HG02610 (cell line): Measurements from ENCODE around the gene KIF5C.

ENCODE experiments used
- ATAC-seq: cut with Tn5 transposase; IDR thresholded peaks from one replicate; pipeline ENCODE4 v1.9.1; 2021; ENCODE audit warnings: mild to moderate bottlenecking, moderate library complexity; ENCODE audit not compliant: unreplicated experiment

Gene KIF5C

GRCh38 chr2:149038442-149039212, 163.6 kb downstream of the KIF5C start, which contains the start of gene LYPD6B:
Gene LYPD6B, plus strand, starts transcription at chr2:149038699. Its CDS starts 92,250 bp downstream, at chr2:149130949.
- ATAC-seq: peak; percentile 53

GRCh38 chr2:149039213-149039724, 164.2 kb downstream of the KIF5C start:
- ATAC-seq: no peak

- no peak for ATAC-seq
Measured at GRCh38 chr2:149040451-149040850, 165.4 kb downstream of the KIF5C start.

- no peak for ATAC-seq
Measured at GRCh38 chr2:149041482-149041881, 166.5 kb downstream of the KIF5C start.

- ATAC-seq: no peak
Measured at GRCh38 chr2:149042881-149043280, 167.9 kb downstream of the KIF5C start.

- no peak for ATAC-seq
Measured at GRCh38 chr2:149044500-149044899, 169.5 kb downstream of the KIF5C start.

GRCh38 chr2:149047118-149047517, 172.1 kb downstream of the KIF5C start:
- no peak for ATAC-seq

- ATAC-seq: no peak
Measured at GRCh38 chr2:149049142-149049541, 174.1 kb downstream of the KIF5C start.

- peak; percentile 89 for ATAC-seq
Measured at GRCh38 chr2:149050188-149050587, 175.2 kb downstream of the KIF5C start.

GRCh38 chr2:149055751-149056150, 180.7 kb downstream of the KIF5C start:
- no peak for ATAC-seq

- no peak for ATAC-seq
Measured at GRCh38 chr2:149056541-149057255, 181.7 kb downstream of the KIF5C start.

- no peak for ATAC-seq
Measured at GRCh38 chr2:149057401-149057800, 182.4 kb downstream of the KIF5C start.

GRCh38 chr2:149058936-149059335, 183.9 kb downstream of the KIF5C start:
- ATAC-seq: no peak

GRCh38 chr2:149059822-149060221, 184.8 kb downstream of the KIF5C start:
- no peak for ATAC-seq

GRCh38 chr2:149061133-149061745, 186.2 kb downstream of the KIF5C start:
- no peak for ATAC-seq

- ATAC-seq: no peak
Measured at GRCh38 chr2:149062531-149062930, 187.5 kb downstream of the KIF5C start.

- no peak for ATAC-seq
Measured at GRCh38 chr2:149063177-149063576, 188.2 kb downstream of the KIF5C start.

GRCh38 chr2:149064365-149064841, 189.4 kb downstream of the KIF5C start:
- no peak for ATAC-seq

- no peak for ATAC-seq
Measured at GRCh38 chr2:149064856-149065630, 190.0 kb downstream of the KIF5C start.

- ATAC-seq: no peak
Measured at GRCh38 chr2:149068225-149068995, 193.4 kb downstream of the KIF5C start.
